NCI-H187 (cell line): ENCODE data around the gene EFTUD2.
"Not testable (repeated sequence)": the region's sequence is repeated elsewhere in the genome, so short reads cannot be mapped to it uniquely, and the experiment has no call there.

ENCODE experiments used
- DNase-seq, 2 experiments: peaks; one replicate each; lab custom pipeline; 2025; lab: John Stamatoyannopoulos, UW

Gene EFTUD2

GRCh38 chr17:44899074-44899782 is at the start of gene EFTUD2:
EFTUD2 (minus strand) TSS chr17:44899445; CDS start chr17:44894521, 4,924 bp downstream.
- peak; percentile 77 to 87 for DNase-seq

DNA sequence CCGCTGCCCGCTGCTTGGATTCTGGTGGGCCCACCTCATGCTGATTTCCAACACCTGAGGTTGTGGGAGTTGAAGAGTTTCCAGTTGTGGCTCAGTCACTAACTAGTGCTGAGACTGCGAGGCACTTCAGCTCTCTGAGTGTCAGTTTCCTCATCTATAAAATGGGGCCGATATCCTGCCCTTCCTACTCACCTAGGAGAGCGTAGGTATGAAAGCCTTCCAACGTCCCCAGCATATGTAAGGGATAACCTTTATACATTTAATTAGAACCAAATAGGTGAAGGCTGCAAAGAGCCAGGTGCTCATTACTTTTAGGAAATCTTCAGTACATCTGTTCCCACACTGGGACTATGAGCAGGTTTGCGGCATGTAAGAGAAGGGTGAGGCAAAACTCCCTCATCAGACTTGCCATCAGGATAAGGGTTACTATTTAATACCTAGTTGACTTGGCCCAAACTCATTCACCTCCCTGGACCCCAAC is 49.1 kb upstream of the EFTUD2 start:
- DNase-seq = no peak

DNA sequence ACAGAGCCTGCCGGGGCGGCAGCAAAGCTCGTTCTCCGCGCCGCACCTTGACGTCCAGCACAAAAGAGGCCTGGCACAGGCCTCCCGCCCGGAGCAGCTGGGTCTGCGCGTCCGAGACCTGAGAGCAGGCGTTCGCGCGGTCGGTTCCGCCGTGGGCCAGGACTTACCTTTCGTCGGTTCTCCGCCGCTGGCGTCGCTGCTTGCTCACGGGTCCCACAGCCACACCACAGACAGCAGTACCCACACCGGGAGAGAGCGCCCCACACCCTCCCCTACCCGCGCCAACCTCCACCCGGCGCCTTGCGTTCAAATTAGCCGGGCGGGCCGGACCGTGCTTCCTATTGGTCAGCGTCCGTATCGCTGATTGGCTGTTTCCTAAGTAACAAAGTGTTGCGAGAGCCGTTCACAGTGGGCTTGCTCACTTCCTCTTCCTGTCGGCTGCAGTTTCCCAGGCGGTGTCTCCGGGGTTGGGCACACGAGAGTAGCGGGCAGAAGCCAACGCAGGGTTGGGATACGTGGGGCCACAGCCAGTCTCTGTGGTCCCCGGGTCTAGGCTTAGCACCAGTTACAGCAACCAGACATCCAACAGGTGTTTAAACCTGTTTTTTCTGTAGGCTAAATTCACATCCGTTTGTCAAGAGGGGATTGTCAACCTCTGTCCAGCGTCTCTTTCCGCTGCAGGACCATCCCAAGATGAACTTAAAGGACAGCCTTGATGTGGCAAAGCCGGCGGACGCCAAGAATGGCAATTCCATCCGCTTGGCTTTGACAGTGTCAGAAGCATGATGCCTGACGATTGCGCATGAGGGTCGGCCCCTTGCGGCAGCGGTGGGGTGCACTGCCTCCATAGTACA is 48.4 kb upstream of the EFTUD2 start, which contains the start of gene KIF18B:
Gene KIF18B (minus strand): TSS at position 313 of the 854 bp plus-strand sequence. CDS start 11,429 bp downstream, outside the sequence.
- DNase-seq = peak; percentile 79 to 90

GRCh38 chr17:44945652-44946051 is 46.4 kb upstream of the EFTUD2 start:
- not testable (repeated sequence) for DNase-seq

- DNase-seq = no peak
Observed at GRCh38 chr17:44942456-44942855, 43.2 kb upstream of the EFTUD2 start.

- no peak for DNase-seq
Observed at GRCh38 chr17:44941712-44942331, 42.6 kb upstream of the EFTUD2 start.

DNA sequence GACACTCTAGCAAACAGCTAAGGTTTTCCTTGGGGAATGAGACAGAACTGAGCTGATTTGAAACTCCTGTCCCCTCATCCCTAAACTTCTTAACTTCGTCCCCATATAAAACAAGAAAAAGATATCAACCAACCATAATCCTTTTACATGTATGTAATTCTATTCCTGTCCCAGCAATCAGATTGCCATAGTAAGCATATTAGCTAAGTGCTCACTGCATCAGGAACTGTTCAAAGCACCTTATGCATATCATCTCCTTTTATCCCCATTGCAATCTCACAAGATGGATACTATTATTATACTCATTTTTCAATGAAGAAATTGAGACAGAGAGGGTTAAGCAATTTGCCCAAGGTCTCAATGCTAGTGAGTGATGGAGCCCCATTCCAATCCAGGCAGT is 41.5 kb upstream of the EFTUD2 start:
- no peak for DNase-seq

GRCh38 chr17:44940317-44940716 is 41.1 kb upstream of the EFTUD2 start:
- no peak for DNase-seq

DNA sequence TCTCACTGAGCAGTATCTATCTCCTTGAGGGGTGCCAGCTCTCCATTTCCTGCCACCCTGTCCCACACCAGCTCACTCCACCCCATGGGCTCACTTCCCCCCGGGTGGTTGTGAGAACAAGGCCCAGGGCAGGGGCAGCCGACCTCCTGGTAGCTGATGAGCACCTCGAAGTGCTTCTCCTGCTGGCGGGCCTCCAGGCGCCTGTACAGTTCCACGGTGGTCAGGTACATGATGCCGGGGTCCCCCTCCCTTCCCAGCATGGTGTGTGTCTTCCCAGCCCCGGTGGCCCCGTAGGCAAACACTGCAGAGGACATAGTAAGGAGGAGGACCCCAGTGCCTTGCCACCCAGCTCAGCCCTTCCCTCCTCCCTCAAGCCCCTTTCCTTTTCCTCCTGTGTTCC is 35.9 kb upstream of the EFTUD2 start:
- no peak for DNase-seq

DNA sequence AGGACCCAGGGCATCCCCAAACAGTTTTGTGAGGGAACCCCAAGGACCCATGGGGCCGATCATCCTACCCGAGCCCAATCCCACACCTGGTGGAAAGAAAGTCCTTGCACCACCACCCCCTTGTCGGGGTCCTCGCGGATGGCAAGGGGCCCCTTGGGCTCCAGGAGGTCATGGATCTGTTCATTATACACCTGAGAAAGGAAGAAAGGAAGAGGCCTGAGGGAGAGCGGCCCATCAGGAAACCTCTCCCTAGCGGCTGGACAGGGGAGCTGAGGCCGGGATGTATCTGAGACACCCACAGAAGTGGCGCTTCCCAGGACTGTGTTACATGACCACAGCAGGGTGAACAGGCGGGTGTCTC is 35.5 kb upstream of the EFTUD2 start:
- no peak for DNase-seq

- DNase-seq = no peak
Observed at GRCh38 chr17:44933824-44934744, 34.8 kb upstream of the EFTUD2 start.

- DNase-seq = no peak
Observed at GRCh38 chr17:44932787-44933097, 33.5 kb upstream of the EFTUD2 start.

DNA sequence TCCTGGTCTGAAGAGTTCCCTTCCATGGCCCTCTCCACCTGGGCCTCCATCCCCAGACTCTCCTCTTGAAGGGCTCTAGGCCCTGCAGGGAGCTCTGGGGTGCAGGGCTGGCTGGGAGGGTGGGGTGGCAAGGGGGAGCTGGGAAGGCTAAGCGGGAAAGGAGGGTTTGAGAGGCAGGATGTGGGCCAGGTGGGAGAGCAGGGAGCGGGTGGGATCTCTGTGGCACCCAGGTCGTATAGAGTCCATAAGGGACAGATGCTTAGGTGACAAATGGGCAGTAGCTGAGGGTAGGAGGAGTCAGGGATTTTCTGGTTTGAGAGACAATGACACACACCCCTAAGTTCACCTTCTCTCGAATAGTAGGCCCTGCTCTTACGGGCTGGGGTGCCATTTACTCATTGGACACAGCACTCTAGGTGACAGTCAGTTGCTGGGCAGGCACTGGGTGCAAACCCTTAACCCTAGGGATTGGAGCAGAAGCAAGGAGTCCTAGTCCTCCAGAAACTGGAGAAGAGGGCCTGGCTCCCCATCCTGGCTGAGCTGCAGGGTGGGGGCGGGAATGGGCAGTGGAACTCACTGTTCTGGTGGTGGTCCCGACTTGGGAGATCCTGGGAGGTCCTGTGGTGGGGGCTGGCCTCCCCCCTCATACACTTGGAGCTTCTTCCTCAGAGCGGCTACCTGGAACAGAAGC is 33.0 kb upstream of the EFTUD2 start:
- DNase-seq = no peak

GRCh38 chr17:44931376-44931775 is 32.1 kb upstream of the EFTUD2 start:
- DNase-seq = no peak

DNA sequence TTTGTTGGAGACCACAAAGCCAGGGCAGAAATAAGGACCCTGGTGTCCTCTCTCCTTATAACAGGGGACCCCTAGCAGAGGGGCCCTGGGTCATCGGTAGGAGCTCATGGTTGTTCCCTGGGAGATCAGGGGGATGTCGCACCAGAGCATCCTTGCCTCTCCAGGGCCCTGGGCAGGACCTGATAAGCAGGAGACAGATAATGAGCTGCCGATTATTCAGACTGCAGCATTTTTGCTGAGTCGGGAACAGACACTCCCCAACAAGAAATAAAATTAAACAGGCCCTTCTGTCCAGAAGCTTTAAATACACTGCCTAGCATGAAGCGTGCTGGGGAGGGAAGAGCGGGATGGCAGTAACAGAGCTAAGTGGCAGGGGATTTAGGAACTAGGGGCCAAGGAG is 31.4 kb upstream of the EFTUD2 start:
- DNase-seq = no peak

DNA sequence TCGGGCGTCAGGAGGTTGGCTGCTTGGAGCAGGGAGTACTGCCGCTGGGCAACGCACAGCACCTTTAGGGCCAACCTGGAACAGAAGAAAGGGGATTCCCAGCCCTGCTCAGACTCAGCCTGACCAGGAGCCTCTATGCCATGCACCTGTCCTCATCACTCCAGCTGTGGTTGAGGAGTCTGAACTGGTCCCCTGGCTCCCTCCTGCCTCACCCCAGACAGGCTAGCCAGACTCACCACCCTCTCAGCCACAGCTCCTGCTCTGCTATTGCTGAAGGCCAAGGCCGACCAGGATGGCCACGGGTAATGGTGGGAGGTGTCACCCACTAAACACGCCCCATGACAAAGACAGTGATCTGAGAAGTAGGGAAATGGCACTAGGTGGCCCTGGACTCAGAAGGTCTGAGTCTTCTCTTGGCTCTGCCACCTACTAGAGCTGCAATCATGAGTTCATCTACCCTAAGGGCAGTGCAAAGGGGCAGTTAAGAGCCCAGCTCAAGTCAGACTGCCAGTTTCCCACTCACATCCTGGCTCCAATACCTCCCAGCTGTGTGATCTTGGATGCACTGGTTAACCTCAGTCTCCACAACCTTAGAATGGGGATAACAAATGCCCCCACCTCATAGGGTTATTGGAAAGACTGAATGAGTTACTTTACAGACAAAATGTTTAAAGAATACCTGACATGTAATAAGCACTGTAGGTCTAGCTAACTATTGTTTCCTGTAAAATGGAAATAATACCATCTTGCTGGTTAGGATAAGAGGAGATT is 29.9 kb upstream of the EFTUD2 start:
- no peak for DNase-seq

- no peak for DNase-seq
Observed at GRCh38 chr17:44928136-44928535, 28.9 kb upstream of the EFTUD2 start.

DNA sequence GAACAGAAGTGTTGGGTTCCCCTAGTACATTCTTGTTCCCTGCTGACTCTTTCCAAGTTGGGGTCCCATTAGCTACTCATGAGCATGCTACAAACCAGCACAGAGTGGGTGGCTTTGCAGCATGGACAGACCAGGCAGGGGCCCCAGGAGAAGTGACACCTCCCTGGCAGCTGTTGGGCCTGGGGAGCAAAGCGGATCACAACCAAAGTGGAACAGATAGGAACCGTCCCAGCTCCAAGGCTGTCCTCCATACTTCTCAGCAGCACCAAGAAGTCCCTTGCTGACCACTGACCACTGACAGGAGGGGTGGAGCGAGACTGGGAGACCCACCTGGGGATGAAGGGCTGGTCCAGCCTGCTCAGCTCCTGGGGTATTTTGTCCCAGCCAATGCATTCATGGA is 28.5 kb upstream of the EFTUD2 start:
- DNase-seq = no peak

DNA sequence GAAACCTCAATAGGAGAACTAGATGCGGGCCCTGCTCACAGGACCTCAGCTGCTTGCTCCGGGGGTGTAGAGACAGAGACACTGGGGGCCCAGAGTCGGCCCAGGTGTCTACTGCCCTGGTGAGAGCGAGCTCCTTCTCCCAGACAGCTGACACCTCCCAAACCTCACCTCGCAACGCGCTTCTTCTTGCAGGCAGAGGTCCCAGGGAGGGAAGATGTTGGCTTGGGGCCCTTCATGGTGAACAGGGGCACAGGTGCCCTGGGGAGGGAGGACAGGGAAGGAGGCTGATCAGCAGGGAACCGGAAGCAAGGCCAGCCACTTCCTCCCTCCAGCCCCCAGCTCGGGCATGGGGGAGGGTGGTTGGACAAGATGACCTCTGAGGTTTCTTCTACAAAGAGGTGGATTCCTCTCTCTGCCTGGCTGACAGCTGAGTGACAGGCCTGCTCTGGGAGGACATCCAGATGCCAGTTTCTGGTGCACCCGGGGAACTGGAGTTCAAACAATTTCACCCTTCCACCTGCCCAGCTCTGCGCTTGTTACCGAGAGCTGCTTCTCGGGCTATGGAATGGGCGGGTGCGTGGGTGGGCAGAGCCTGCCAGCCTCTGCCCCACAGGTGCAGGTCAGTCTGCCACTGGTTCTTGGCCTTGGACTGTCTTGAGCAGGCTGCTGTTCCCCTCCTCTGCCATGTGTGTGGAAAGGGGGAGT is 27.7 kb upstream of the EFTUD2 start:
- no peak for DNase-seq
